GDM1 (cell line): ENCODE measurements around the gene XXYLT1.
"Not testable (repeated sequence)": the region's sequence is repeated elsewhere in the genome, so short reads cannot be mapped to it uniquely, and the experiment has no call there.

Experiments
- DNase-seq: peaks from one replicate; lab custom pipeline; 2025; lab: John Stamatoyannopoulos, UW

The XXYLT1 gene

DNA sequence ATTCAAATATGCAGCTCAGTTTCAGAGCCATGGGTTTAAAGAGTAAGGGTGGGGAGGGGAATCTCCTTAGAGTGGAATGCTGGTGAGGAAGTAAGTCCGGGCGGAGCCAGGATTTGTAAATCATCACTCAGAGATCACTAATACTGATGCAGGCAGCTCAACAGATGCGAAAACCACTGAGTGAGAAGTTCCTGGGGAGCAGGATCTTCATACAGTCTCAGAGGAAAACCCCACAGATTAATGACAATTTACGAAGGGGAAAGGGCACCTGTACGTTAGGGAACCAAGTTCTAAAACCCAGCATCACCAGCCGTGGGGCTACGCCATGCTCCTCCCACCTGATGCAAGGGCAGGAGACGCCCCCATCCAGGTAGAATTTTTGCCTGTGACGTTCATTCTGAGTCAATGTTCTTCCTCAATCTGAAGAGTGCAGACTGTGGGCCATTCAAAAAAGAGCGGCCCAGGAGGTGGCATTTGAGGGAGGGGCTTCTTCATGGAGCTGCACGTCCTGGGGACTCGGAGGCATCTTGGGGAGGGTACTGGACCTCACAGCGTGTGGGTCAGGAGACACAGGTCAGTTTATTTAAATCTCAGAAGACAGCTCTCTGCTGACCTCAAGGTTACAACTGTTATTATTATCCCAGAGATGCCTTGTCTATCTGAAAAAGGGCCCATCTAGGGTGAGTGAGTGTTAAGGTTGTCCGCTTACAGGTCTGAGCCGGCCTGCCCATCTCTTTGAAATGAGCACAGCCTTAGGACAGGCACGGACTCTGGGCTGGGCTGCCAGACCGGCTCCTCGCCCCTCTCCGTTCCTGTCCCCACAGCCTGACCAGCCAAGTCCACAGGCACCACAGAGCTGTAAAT lies 228.0 kb downstream of the XXYLT1 start:
- no peak for DNase-seq

DNA sequence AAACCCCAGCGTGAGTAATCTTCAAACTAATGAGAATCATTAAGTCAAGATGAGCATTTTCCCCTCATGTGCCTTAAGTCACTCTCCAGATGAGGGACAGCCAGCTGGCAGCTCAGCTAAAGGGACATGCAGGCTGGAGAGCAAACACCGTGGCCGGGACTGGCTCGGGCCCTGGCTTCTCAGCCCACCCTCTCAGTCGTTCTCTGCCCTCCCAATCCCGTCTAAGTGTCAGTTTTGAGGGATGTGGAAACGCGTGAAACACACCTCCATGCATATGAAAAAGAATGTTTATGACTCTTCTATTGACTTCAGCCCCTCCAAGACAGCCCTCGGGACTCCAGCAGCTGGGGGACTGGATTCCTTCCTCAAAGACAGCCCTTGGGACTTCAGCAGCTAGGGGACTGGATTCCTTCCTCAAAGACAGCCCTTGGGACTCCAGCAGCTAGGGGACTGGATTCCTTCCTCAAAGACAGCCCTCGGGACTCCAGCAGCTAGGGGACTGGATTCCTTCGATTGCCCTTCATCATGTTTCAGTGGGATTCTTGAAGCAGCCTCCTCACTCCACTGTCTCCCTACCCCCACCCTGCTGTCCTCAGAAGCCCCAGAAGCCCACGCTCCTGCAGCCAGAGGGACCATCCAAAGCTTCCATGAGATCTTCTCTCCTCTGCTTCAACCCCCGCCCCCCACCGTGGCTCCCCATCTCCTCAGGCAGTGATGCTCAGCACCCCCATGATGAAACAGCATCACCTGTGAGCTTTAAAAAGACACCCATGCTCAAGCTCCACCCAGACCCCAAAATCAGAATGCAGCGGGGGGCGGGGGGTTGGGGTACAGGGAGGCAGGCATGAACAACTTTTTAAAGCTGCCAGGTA lies 228.9 kb downstream of the XXYLT1 start:
- no peak for DNase-seq

DNA sequence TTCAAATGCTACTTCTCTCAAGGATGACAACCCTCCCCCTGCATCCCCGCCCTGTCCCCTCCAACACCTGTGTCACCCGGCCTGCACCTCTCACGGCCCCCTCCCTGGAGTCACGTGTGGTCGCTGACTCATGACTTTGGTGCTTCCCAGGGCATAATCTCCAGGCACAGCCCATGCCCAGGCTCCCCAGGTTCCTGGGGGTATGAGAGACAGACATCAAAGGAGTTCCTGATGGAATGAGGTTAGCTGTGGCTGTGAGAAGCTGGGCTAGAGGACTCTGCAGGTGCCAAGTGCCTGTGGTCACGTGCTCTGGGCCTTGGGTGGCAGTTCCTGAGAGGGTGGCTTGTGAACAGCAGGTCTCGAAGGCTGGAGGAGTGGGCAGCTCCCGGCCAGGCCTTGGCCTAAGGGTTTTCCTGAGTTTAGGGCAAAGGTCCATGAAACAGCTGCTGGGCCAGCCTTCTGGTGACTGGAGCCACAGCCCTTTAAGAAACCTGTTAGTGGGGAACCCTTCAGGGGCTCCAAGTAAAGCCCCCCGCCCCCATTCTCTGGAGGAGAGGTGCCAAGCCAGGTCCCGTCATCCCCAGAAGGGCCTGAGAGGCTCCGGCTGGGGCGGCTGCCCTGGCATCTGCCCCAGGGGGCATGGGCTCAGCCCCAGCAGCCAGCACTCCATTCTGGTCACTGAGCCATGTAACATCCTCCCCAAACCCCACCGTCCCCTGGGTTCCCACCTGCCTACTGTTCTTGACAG lies 230.0 kb downstream of the XXYLT1 start:
- DNase-seq = no peak

DNA sequence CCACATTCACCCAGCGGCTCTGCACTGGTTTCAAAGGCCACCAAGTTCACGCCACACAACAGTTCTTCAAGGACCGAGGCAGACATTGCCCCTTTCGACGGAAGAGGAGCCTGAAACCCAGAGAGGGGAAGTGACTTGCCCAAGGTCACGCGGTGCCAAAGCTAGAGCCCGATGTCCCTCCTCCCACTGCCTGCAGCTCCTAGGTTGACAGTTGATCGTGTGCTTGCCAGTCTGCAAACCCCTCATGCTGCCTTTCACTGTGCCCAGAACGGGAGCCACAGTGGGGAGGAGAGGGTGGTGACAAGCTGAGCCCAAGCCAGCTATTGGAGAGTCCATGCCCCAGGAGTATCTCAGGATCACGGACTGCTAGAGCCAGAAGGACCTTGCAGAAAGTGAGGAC lies 230.9 kb downstream of the XXYLT1 start:
- no peak for DNase-seq

DNA sequence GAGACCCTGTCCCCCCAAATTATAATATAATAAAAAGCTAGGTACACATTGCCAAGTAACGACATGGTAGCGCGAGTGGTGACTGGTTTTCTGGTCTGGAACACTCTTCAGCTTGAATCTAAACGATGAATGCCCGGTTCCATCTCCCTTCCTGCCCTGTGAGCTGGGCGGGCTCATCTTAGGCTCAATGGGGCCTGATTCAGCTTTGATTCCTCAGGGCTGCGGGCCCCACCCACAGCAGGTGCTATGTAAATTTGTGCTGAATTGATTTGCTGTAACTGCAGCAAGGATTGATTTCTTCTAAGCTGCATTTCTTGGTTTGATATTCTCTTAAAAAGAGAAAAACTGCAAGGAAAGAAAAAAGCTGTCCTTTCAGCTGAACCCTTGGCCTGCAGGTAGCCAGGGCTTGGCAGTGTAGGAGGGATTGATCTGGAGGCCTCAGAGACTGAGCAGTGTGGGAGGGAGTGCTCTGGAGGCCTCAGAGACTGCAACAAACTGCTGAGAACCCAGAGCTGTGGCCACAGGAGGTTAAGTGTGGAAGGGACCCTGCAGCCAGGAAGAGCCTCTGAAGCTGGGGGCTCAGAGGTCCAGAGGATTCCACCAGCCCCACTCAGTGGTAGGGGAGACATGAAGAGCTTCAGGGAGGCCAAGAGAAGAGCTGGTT lies 231.6 kb downstream of the XXYLT1 start:
- no peak for DNase-seq

DNA sequence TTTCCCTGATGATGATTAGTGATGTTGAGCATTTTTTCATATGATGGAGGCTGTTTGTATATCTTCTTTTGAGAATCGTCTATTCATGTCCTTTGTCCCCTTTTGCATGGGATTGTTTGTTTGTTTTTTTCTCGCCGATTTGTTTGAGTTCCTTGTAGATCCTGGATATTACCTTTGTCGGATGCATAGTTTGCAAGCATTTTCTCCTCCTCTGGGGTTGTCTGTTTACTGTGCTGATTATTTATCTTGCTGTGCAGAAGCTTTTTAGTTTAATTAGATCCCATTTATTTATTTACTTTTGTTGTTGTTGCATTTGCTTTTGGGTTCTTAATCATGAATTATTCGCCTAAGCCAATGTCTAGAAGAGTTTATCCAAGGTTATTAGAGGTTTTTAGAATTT lies 232.8 kb downstream of the XXYLT1 start:
- DNase-seq = no peak

DNA sequence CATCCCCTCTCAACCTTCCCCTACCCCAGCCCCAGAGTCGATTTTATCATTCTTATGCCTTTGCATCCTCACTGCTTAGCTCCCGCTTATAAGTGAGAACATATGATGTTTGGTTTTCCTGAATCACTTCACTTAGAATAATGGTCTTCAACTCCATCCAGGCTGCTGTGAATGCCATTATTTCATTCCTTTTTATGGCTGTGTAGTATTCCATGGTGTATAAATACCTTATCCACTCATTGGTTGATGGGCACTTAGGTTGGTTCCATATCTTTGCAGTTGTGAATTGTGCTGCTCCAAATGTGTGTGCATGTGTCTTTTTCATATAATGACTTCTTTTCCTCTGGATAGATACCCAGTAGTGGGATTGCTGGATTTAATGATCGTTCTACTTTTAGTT lies 233.4 kb downstream of the XXYLT1 start:
- not testable (repeated sequence) for DNase-seq

DNA sequence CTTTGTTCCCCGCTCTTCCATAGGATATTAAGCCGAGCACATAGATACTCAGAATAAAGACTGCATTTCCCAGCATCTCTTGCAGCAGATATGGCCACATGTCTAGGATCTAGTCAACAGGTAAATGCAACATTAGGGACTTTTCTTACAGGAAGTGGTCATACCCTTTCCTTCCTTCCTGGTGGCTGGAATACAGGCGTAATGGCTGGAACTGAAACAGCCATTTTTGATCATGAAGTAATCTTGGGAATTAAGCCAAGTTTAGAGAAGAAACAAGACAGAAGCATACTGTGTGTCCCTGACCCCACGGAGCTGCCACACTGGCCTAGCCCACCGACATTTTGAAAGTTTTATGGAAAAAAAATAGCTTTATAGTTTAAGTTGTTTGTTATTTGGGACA lies 234.0 kb downstream of the XXYLT1 start:
- no peak for DNase-seq

DNA sequence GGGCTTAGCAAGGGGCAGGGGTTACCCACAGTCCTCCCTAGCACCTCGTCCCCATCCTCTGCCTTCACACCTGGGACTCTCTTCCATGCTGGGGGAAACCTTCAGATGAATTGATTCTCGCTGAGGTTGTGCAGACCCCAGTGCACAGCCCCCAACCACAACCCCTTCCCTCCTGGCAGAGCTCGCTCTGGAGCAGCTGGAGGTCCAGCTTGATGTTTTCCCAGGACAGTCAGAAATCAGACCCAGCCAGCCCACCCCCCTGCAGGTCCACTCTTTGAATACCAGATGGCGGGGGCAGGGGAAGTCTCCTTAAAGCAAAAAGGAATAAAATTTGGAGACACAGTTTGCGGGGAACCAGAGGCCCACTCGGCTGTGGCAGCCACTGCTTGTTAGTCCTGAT lies 234.4 kb downstream of the XXYLT1 start:
- DNase-seq = no peak

DNA sequence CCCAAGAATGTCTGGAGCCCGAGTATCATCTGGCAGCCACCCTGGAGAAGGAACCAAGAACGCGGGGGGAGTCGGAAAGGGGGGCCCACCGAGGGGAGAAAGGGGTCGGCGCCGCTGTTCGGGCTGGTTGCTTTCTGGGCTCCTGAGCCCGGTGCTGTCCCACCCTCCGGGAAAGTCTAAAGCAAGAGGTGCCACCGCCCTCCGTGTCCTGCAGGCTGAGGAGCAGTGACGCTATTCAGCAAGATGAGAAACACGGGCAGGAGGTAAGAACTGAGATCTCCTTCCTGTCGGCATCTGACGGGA lies 234.8 kb downstream of the XXYLT1 start:
- DNase-seq = no peak

DNA sequence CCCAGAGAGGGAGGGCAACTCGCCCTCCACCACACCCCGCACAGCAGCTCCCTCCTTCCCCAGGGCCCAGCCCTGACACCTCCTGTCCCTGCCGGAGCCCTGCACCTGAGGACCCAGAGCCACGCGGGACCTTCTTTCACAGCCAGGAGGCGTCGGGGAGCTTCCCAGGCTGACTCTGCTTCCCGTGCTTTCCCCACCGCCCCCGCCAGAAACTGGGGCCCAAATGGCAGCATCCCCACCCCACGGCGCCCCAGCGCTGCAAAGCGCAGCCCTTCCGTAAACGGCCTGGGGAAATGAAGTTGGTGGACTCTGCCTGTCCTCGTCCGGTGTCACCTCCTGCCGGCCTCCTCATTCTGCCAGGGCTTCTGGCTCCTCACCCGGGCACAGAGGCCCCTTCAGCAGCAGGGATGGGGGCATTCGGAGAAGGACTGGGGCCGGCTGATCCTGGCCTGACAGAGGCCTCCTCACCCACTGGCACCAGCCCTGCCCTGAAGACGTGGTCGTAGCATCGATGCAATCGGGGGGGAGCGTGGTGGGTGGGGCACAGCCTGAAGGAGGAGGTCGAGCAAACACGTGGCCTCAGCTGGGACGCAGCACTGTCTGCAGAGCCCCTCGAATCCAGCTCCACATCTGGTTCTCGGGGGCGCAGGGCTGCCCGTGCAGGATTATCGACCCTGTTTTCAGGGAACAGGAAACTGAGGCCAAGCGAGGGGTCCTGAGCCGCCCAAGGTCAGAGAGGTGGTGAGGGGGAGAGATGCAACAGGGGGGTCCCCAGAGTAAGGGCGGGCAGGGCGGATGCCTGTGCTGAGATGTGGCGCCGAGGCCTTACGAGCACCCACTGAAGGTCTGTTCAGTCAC lies 235.4 kb downstream of the XXYLT1 start:
- no peak for DNase-seq

DNA sequence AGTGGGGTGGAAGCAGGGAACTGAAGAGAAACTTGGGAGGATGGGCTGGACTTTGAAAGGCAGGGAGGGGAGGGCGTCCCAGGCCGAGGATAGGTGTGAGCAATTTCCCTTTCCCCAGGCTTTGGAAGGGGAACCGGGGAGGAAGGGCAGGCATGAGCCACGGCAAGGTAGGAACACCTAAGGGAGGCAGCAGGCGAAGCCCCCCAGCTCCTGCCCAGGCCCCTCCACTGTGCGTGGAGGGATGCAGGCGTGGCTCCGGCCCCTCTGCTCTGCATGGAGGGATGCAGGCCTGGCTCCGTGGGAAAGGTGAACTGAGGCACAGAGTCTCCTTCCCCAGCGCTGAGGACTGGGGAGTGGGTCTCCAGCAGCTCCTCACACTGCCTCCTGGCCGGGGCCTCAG lies 236.4 kb downstream of the XXYLT1 start:
- no peak for DNase-seq

DNA sequence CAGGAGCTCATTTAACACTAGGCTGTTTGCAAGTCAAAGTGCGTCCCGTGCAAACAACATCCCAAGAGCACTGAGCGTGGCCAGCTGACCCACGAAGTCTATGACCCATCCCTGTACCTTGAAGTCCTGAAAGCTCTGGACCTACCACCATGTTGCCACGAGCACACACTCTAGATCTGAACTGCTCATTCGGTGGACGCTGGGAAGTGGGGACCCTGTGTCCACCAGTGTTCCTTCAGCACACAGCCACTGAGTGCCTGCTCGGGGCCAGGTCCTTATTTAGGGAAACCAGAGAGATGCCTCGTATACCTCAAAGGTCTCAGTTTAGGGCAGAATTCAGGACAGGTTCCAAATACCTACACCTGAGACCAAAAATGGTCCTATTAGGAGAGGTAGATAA lies 236.9 kb downstream of the XXYLT1 start:
- DNase-seq = no peak

DNA sequence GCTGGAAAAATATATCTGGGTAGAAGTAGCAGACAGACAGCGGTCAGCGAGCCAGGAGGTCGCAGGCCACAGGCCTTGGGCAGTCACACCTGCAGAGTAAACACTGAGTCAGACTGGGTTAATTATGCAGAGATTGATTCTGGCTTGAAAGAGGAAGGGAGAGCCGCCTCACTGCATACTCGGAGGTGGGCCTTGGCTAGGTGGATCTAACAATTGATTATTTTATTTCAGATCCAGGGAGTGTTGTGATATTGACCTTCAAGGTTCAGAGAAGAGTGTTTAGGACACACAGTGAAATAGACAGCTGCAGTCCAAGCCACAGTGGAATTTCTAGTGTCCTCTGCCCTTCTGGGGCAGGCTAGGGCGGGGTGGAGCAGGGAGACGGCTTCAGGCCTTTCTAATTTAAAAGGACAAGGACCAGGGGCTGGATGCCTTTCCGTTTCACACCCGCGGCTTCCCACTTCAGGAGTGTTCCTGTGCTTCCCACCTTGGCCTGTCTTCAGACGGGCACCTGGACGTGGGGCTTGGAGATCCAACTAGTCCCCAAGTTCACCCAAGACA lies 237.3 kb downstream of the XXYLT1 start:
- DNase-seq = no peak

DNA sequence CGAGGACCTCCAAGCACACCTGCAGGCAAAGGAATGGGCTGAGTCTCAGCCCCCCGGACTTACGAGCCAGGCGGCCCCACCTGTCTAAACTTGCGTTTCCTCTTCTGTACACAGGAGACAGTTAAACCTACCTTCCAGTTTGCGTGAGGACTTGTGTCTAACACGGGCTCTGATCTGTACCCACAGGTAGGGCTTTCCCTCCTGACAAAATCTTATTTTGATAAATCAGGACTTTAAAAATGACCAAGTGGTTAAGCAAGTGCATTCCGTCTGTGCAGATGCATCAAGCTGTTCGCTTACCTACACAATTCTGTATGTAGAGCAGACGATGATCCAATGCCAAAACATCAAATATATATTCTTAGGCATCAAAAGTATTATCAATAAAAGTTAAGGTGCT lies 238.0 kb downstream of the XXYLT1 start:
- DNase-seq = no peak

DNA sequence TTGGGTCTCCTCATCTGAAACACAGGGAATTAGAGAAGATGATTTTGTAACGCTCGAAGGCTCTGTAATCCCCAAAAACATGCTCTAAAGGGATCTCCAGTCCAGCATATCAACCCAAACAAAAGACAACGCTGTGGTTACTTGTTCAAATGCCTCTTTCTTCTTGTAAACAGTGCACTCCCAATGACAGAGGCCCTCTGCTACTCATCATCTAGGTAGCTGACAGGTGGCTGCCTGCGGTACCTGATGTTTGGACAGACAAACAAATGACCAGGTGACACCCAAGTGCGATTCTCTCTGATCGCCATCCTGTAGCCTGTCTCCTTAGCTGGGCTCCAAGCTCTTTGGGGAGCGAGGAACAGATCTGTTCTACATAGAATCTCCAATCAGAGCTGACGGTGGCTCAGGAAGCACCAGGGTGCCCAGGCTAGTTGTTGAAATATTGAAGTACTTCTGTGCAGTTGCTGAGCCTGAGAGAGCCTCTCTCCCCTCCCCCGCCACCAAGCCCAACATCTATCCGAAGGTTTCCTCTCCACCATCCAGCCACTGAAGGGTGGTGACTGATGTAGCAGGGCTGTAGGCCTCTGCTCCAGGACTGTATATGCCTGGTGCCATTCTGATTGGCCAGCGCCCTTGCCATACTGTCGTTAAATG lies 238.7 kb downstream of the XXYLT1 start:
- no peak for DNase-seq

DNA sequence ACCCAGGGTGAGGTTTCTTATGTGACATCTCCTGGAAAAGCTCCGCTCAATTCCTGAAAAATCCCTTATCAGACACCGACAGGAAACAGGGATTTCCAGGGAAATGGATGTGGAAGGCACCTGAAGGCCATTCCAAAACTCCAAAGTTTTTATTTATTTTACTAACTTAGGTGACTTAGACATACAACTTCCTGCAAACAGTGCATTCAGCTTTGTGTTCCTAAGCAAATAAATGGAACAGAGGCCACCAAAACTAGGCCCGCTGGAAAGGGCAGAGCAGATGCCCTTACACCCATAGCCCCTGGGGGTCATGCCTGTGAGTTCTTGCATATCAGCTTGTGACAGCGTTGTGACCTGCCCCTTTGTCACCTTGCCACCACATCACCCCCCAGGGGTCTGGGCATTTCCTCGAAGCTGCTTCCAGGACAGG lies 239.4 kb downstream of the XXYLT1 start:
- no peak for DNase-seq

DNA sequence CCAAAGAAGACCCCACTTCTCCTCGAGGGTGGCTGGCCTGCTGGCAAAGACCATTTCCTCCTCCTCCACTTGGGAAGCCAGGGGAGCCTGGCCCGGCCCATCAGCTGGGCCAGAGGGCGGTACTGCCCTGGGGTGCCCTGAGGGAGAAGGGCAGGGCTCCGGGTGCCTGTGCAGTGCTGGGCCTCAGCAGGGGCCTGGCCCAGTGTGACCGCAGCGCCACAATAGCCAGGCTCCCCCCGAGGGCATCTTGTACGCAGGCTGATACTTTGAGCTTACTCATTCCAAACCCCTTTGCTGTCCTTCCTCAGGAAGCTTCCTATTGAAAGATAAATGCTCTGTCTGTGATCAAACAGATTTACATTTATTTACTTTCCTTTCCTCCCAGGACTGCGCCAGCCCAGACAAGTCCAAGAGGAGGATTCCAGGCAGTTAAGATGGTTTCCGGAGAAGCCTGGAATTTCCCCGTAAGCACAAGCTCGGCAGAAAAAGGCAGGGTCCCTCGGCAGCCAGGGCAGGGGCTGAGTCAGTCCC lies 240.1 kb downstream of the XXYLT1 start:
- no peak for DNase-seq

DNA sequence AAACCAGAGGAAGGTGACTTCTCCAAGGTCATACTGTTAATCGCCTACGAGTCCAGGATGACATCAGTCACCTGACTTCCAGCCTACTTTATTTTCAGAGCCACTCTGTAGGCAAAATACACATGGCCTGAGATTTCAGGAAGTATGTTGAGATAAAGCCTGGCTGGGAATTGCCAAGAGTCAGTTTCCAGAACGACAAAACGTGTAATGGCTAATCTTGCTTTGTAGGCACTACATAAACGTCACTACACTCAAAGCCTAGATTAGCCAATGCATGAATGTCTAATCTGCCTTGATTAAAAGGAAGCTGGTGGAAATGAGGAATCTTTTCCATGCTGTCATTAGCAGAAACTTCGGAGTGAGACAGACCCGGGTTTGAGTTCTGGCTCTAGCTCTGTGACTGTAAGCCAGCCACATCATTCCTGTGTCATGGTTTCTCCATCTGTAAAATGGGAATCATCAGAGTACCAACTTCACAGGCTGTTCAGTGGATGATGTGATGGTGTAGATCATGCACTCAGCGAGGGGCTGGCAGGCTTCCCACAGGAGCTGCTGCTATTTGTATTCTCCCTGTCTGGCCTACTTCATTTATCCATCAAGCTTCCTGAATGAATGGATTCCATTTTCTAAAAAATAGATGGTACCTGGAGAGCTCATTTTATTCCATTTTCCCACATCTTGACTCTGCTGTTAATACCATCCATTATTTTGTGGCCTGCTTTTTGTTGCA lies 241.9 kb downstream of the XXYLT1 start:
- no peak for DNase-seq

DNA sequence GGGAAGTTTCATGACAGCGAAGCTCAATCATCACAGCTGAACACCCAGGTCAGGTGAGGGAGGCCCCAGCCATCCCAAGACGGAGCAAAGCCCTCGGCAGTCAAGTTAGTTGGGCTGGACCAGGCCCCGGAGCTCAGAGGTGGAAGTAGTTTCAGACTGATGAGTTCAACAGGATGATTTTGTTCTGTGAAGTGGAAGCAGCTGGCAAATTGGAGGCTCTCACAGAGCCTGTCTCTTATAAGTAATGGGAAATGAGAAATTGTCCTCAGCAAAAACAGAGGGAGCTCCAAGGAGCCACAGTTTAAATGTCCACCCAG lies 245.1 kb downstream of the XXYLT1 start:
- no peak for DNase-seq
